Activated naive CD4-positive, alpha-beta T cell treated with Interleukin-2 at 50 U/mL for 16 hours (primary cell): ENCODE measurements around the gene CCNJL.

Experiments used
- DNase-seq: peaks from one replicate; pipeline ENCODE4 v3.0.0-alpha.2; 2020

Gene CCNJL

GRCh38 chr5:160330212-160330611, 17.8 kb upstream of the CCNJL start:
- DNase-seq: no peak

GRCh38 chr5:160327818-160328217, 15.5 kb upstream of the CCNJL start:
- no peak for DNase-seq

GRCh38 chr5:160326981-160327380, 14.6 kb upstream of the CCNJL start:
- no peak for DNase-seq

GRCh38 chr5:160325716-160326115, 13.4 kb upstream of the CCNJL start:
- no peak for DNase-seq

GRCh38 chr5:160324886-160325285, 12.5 kb upstream of the CCNJL start:
- no peak for DNase-seq

- DNase-seq: no peak
Observed at GRCh38 chr5:160318409-160318808, 6.0 kb upstream of the CCNJL start.

GRCh38 chr5:160317434-160317833, 5.1 kb upstream of the CCNJL start:
- DNase-seq: no peak

- no peak for DNase-seq
Observed at GRCh38 chr5:160315968-160316367, 3.6 kb upstream of the CCNJL start.

- DNase-seq: no peak
Observed at GRCh38 chr5:160312960-160313727, 780 bp upstream of the CCNJL start.

- no peak for DNase-seq
Observed at GRCh38 chr5:160311491-160312133, 752 bp downstream of the CCNJL start.

- no peak for DNase-seq
Observed at GRCh38 chr5:160310552-160311295, 1.6 kb downstream of the CCNJL start.

- DNase-seq: no peak
Observed at GRCh38 chr5:160310140-160310539, 2.2 kb downstream of the CCNJL start.

GRCh38 chr5:160306696-160307095, 5.7 kb downstream of the CCNJL start:
- no peak for DNase-seq

GRCh38 chr5:160305319-160305718, 7.0 kb downstream of the CCNJL start:
- DNase-seq: no peak

GRCh38 chr5:160303690-160304089, 8.7 kb downstream of the CCNJL start:
- no peak for DNase-seq

GRCh38 chr5:160298189-160298588, 14.2 kb downstream of the CCNJL start:
- no peak for DNase-seq

GRCh38 chr5:160297776-160298175, 14.6 kb downstream of the CCNJL start:
- DNase-seq: no peak

- no peak for DNase-seq
Observed at GRCh38 chr5:160297004-160297403, 15.4 kb downstream of the CCNJL start.

GRCh38 chr5:160296496-160296895, 15.9 kb downstream of the CCNJL start:
- DNase-seq: no peak

- no peak for DNase-seq
Observed at GRCh38 chr5:160293901-160294561, 18.3 kb downstream of the CCNJL start.

GRCh38 chr5:160293386-160293785, 19.0 kb downstream of the CCNJL start:
- DNase-seq: no peak

GRCh38 chr5:160291467-160291866, 20.9 kb downstream of the CCNJL start:
- DNase-seq: no peak

GRCh38 chr5:160290751-160291150, 21.6 kb downstream of the CCNJL start:
- DNase-seq: no peak
